HEK293T (cell line): Measurements from ENCODE around the gene C2orf66.

Source experiments
- BHLHE40 ChIP-seq: fragments of 450-650 bp; IDR thresholded peaks from 2 replicates; pipeline ENCODE4 v1.6.1; 2016; ENCODE audit warnings: mild to moderate bottlenecking, moderate library complexity, borderline replicate concordance
- ELF4 ChIP-seq: fragments of 450-650 bp; IDR thresholded peaks from 2 replicates; pipeline ENCODE4 v1.6.1; 2017; ENCODE audit warnings: antibody characterized with exemption
- FOXK2 ChIP-seq: fragments of 450-650 bp; IDR thresholded peaks from 2 replicates; pipeline ENCODE4 v1.6.1; 2016; ENCODE audit warnings: mild to moderate bottlenecking
- FOXM1 ChIP-seq: fragments of 450-650 bp; IDR thresholded peaks from 2 replicates; pipeline ENCODE4 v1.6.1; 2017; ENCODE audit warnings: mild to moderate bottlenecking, borderline replicate concordance
- HDGF ChIP-seq: fragments of 450-650 bp; IDR thresholded peaks from 2 replicates; pipeline ENCODE4 v1.6.1; 2017; ENCODE audit warnings: antibody characterized with exemption, borderline replicate concordance
- NFRKB ChIP-seq: fragments of 450-650 bp; IDR thresholded peaks from 2 replicates; pipeline ENCODE4 v1.6.1; 2016; ENCODE audit warnings: mild to moderate bottlenecking, moderate library complexity
- PKNOX1 ChIP-seq: fragments of 450-650 bp; IDR thresholded peaks from 2 replicates; pipeline ENCODE4 v1.6.1; 2016
- SUZ12 ChIP-seq: fragments of 450-650 bp; IDR thresholded peaks from 2 replicates; pipeline ENCODE4 v1.6.1; 2016; ENCODE audit warnings: mild to moderate bottlenecking
- TARDBP ChIP-seq: fragments of 450-650 bp; IDR thresholded peaks from 2 replicates; pipeline ENCODE4 v1.6.1; 2016
- ZNF384 ChIP-seq: fragments of 450-650 bp; IDR thresholded peaks from 2 replicates; pipeline ENCODE4 v1.6.1; 2016

GRCh38 chr2:196840171-196840570 is 31.0 kb upstream of the C2orf66 start:
- TF ChIP-seq SUZ12 = no peak
- TF ChIP-seq BHLHE40 = no peak
- TF ChIP-seq FOXM1 = no peak
- no peak for TF ChIP-seq ELF4
- no peak for TF ChIP-seq ZNF384
- no peak for TF ChIP-seq HDGF
- TF ChIP-seq FOXK2 = no peak
- TF ChIP-seq NFRKB = no peak
- no peak for TF ChIP-seq TARDBP
- no peak for TF ChIP-seq PKNOX1
